BE2C (cell line): ENCODE results near the gene PSAP.
"Not testable (repeated sequence)": the region's sequence is repeated elsewhere in the genome, so short reads cannot be mapped to it uniquely, and the experiment has no call there.

Experiments used
- DNase-seq: peaks from one replicate; pipeline ENCODE4 v3.0.0-alpha.2; 2020
- H3K27me3 ChIP-seq: fragments of 250-450 bp; sonication (Bioruptor Pico); 2 replicates; pipeline ENCODE4 v1.5.1; 2020; ENCODE audit warnings: mild to moderate bottlenecking
- H3K36me3 ChIP-seq: fragments of 250-450 bp; sonication (Bioruptor Pico); 2 replicates; pipeline ENCODE4 v1.5.1; 2020; ENCODE audit warnings: mild to moderate bottlenecking
- H3K4me1 ChIP-seq: fragments of 250-450 bp; sonication (Bioruptor Pico); 2 replicates; pipeline ENCODE4 v1.5.1; 2020
- H3K4me3 ChIP-seq: 2 replicates; pipeline ENCODE4 v1.5.1; 2011; ENCODE audit warnings: low read depth, low read length
- H3K9me3 ChIP-seq: fragments of 250-450 bp; sonication (Bioruptor Pico); 2 replicates; pipeline ENCODE4 v1.5.1; 2020
- CTCF ChIP-seq: IDR thresholded peaks from 2 replicates; pipeline ENCODE4 v1.5.1; 2012; ENCODE audit warnings: mild to moderate bottlenecking, low read depth, low read length

PSAP gene

GRCh38 chr10:71882813-71883659, 32.0 kb upstream of the PSAP start:
- Histone ChIP-seq H3K9me3 (no peaks in the 10 kb centered on the region), H3K4me1 (peaks cover 26% of the 10 kb centered on the region), H3K27me3 (no peaks in the 10 kb centered on the region), H3K36me3 (no peaks in the 10 kb centered on the region), H3K4me3 (no peak overlapping the region)
- TF ChIP-seq CTCF, result no peak
- DNase-seq, result no peak

GRCh38 chr10:71881647-71882355, 30.8 kb upstream of the PSAP start:
- Histone ChIP-seq H3K36me3 (no peaks in the 10 kb centered on the region), H3K4me1 (peaks cover 28% of the 10 kb centered on the region), H3K4me3 (no peak overlapping the region), H3K9me3 (no peaks in the 10 kb centered on the region), H3K27me3 (no peaks in the 10 kb centered on the region)
- no peak for DNase-seq
- TF ChIP-seq CTCF, result no peak

DNA sequence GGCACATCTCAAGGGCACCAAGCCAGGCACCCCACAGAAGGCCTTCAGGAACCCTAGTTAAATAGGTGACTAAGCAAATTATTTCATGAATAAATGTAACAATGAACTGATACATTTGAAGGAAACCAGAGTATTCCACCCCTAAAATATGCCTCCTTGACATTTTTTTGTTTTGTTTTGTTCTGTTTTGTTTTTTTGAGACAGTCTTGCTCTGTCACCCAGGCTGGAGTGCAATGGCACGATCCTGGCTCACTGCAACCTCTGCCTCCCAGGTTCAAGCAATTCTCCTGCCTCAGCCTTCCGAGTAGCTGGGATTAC, 30.2 kb upstream of the PSAP start:
- not testable (repeated sequence) for H3K27me3 ChIP-seq, DNase-seq, H3K9me3 ChIP-seq, H3K4me3 ChIP-seq, H3K36me3 ChIP-seq
- H3K4me1 ChIP-seq, result peaks cover 28% of the 10 kb centered on the region

DNA sequence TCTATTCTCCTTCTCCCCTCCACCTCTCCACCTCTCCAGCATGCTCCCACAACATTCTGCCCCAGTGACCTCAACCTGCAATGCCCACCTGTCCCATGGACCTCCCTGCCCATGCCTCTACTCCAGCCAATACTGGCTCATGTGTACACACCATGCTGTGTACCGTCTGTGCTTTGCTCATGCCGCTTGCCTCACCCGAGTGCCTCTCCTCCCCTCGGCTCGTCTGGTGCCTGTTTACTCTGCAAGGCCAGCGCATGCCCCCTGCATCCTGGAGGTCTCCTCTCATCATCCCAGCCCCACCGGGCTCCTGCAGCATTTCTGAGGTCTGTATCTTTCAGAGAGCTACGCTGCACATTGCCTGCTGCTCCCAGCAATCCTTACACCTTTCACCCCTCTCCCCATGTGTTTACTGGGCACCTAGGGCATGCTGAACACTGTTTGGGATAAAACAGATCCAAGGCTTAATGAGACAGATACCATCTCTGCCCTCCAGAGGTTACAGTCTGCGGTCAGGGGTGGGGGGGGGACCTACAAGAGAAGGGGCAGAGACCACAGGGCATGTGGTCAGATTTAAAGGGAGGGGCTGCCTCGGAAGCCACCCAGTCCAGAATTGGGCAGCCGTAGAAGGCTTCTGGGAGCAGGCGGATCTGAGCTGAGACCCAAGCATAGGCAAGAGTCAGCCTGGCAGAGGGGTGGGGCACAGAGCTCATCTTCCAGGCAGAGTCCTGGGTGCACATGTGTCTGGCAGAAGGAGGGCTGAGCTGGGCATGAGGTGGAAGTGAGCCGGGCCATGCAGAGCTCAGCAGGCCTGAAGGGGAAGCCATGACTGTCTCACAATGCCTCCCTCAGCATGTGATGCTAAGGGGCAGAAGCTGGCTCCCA, 29.6 kb upstream of the PSAP start:
- no peak for TF ChIP-seq CTCF
- peak; percentile 63 for DNase-seq
- no peaks in the 10 kb centered on the region for H3K27me3 ChIP-seq
- H3K4me1 ChIP-seq, result peaks cover 28% of the 10 kb centered on the region
- H3K4me3 ChIP-seq, result no peak overlapping the region
- H3K9me3 ChIP-seq, result no peaks in the 10 kb centered on the region
- H3K36me3 ChIP-seq, result no peaks in the 10 kb centered on the region

DNA sequence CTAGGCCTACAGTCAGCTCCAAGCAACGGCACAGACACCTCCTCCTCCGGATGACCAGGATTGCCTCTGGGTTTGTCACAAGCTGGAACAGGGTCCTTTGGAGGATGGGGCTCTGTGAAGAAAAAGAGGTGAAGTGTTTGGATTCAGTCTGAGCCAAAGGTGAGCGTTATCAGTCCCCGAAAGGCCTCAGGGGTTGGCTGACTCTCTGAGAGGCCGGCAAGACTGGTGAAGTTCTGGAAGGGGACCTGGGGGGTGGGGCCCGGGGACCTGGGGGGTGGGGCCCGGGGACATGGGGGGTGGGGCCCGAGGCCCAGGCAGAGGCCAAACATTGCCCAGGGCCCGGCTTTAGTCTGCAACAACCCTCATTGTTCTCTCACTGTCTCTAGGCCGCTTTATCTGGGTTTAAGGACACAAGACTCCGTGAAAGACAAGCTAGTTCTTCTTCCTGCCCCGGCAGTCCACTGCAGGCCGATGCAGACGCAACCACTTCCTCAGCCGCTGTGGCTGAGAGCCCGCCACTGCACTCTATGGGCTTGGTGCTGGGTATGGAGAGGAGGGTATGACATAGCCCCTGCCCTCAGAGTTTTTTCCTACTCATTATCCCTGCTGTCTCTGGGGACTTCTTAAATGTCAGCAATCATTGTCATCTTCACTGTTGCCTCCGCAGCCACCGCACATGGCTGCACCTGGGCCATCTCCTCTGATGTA, 27.4 kb upstream of the PSAP start:
- H3K9me3 ChIP-seq, result no peaks in the 10 kb centered on the region
- peaks cover 28% of the 10 kb centered on the region for H3K4me1 ChIP-seq
- peak overlapping the region; percentile 27 for H3K4me3 ChIP-seq
- DNase-seq, result peak; percentile 56
- TF ChIP-seq CTCF, result no peak
- H3K27me3 ChIP-seq, result no peaks in the 10 kb centered on the region
- no peaks in the 10 kb centered on the region for H3K36me3 ChIP-seq

DNA sequence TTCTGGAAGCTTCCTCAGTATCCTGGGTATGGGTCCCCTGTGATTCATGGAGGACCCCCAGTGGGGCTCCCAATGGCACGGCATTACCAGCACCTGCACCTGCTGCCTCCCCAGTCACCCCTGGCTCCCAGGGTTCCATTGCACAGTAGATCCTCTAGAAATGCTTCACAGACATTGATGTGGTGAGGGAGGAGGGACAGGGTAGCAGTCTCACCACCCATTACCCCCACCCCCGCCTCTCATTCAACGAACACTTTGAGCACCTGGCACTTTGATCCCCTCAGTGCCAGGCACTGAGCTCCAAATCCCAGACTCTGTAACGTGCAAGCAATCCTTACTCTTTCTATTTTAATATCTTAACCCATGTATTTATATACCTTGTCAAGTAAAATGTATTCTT, 26.8 kb upstream of the PSAP start:
- no peaks in the 10 kb centered on the region for H3K9me3 ChIP-seq
- TF ChIP-seq CTCF, result no peak
- H3K4me1 ChIP-seq, result peaks cover 22% of the 10 kb centered on the region
- DNase-seq, result no peak
- no peak overlapping the region for H3K4me3 ChIP-seq
- H3K36me3 ChIP-seq, result no peaks in the 10 kb centered on the region
- no peaks in the 10 kb centered on the region for H3K27me3 ChIP-seq

DNA sequence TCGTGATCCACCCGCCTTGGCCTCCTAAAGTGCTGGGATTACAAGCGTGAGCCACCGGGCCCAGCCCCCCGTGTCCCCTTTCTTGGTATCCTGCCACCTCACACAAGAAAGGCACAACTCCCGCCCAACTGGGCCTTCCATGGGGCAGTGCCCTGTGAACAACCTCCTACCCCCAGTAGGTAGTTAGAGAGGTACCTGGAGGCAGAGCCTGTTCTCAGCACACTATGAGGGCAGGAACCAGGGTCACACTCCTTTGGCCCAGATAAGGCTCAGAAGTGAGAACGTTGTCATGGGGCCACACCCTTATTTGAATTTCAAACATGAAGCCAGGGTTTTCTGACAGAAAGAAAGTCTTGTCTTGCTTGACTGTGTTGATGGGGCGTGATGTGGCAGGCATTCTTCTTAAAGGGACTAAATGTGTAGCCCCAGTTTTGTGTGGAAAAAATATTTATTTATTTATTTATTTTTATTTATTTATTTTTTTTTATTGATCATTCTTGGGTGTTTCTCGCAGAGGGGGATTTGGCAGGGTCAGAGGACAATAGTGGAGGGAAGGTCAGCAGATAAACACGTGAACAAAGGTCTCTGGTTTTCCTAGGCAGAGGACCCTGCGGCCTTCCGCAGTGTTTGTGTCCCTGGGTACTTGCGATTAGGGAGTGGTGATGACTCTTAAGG, 23.8 kb upstream of the PSAP start:
- not testable (repeated sequence) for H3K27me3 ChIP-seq, H3K4me1 ChIP-seq, H3K4me3 ChIP-seq, H3K9me3 ChIP-seq, DNase-seq, H3K36me3 ChIP-seq
